Choroid plexus epithelial cell (primary cell): ENCODE results near the gene F7.

Experiments
- DNase-seq: peaks from one replicate; pipeline ENCODE4 v3.0.0-alpha.2; 2010; ENCODE audit warnings: low read depth
- H3K4me3 ChIP-seq: 2 replicates; pipeline ENCODE4 v1.5.1; 2011; ENCODE audit warnings: low read depth, mild to moderate bottlenecking, control low read depth, low read length, moderate library complexity
- TF ChIP-seq, protein P1 (sequence below): conservative IDR thresholded peaks from 2 replicates; pipeline ENCODE4 v1.5.1; 2011; ENCODE audit warnings: low read depth, mild to moderate bottlenecking, control low read depth, inconsistent platforms, low read length, moderate library complexity

The F7 gene

GRCh38 chr13:113091891-113092775 is 13.5 kb upstream of the F7 start:
- no peak for DNase-seq
- no peak overlapping the region for H3K4me3 ChIP-seq
- TF ChIP-seq, protein P1, sequence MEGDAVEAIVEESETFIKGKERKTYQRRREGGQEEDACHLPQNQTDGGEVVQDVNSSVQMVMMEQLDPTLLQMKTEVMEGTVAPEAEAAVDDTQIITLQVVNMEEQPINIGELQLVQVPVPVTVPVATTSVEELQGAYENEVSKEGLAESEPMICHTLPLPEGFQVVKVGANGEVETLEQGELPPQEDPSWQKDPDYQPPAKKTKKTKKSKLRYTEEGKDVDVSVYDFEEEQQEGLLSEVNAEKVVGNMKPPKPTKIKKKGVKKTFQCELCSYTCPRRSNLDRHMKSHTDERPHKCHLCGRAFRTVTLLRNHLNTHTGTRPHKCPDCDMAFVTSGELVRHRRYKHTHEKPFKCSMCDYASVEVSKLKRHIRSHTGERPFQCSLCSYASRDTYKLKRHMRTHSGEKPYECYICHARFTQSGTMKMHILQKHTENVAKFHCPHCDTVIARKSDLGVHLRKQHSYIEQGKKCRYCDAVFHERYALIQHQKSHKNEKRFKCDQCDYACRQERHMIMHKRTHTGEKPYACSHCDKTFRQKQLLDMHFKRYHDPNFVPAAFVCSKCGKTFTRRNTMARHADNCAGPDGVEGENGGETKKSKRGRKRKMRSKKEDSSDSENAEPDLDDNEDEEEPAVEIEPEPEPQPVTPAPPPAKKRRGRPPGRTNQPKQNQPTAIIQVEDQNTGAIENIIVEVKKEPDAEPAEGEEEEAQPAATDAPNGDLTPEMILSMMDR = no peak

- H3K4me3 ChIP-seq = no peak overlapping the region
- DNase-seq = no peak
- TF ChIP-seq, protein P1 = no peak
These were observed 12.6 kb upstream of the F7 start for GRCh38 chr13:113092776-113093579.

DNA sequence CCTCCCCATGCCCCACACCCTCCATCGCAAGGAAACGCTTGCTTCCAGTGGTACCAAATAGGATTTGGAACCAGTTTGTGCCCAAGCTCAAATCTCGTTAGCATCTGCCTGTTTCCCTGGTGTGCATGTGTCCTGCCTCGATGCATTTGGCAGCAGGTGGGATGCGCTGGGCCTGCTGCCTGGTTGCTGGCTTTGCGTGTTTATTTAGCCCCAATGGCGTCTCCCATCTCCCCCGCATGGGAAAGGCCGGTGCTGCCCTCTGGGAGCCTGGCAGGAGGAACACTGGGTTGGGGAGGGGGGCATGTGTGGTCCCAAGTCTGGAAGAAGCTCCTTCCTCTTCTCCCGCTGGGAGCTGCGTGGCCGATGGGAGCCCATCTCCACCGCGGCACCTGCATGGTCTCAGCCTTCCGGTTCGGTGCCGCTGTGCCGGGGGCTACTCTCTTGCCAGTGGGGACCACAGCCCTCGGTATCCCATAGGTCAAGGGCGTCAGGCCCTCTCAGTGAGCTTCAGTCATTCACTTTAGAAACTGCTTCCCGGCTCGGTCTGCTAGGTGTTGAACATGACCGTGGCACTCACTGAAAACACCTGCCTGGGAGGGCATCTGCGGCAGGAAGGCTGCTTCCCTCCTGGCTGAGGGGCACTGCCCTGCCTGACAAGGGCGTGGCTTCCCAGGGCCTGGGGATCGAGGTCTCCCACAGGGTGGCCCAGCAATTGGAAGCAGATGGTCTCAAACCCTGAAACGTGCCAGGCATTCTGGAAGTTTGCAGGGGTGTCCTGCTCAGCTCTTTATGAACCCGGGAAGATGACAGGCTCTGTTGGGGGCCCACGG is 11.8 kb upstream of the F7 start:
- DNase-seq = no peak
- no peak overlapping the region for H3K4me3 ChIP-seq
- TF ChIP-seq, protein P1 = no peak

- TF ChIP-seq, protein P1 = no peak
- DNase-seq = no peak
- H3K4me3 ChIP-seq = no peak overlapping the region
These were observed 11.2 kb upstream of the F7 start for GRCh38 chr13:113094410-113094800.

DNA sequence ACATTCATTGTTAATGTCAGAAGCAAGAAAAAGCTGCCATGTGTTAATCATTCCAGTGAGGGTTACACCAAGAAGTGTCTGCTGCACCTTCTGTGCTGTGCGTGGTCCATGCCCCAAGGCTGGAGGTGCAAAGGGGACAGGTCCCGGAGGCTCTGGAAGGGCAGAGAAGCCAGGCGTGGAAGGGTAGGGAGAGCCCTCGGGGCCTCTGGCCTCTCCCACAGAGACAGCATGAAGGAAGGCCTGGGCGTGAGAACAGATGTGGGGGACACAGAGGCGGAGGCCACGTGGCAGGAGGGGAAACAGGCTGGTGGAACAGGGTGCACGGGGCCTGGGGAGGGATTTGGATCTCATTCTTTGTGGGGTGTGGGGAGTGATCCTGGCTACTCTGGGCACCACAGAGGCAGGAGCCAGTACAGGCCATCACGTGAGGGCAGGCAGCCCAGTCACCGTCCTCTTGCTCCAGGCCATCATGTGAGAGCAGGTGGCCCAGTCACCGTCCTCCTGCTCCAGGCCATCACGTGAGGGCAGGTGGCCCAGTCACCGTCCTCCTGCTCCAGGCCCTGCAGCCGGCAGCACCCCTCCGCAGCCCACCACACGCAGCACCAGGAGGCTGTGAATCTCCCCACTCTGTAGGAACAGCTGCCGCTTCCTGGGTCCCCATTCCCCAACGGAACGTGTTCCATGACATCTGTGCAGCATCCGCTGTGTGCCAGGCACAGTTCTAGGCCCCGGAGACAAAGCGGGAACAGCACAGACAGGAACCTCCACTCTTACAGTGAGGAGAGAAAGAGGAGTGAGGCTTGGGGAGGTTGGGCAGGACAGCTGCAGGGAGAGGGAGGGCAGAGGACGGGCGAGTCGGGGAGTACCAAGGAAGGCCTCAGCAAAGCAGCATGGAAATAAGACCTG is 10.2 kb upstream of the F7 start:
- TF ChIP-seq, protein P1 = no peak
- H3K4me3 ChIP-seq = no peak overlapping the region
- no peak for DNase-seq

DNA sequence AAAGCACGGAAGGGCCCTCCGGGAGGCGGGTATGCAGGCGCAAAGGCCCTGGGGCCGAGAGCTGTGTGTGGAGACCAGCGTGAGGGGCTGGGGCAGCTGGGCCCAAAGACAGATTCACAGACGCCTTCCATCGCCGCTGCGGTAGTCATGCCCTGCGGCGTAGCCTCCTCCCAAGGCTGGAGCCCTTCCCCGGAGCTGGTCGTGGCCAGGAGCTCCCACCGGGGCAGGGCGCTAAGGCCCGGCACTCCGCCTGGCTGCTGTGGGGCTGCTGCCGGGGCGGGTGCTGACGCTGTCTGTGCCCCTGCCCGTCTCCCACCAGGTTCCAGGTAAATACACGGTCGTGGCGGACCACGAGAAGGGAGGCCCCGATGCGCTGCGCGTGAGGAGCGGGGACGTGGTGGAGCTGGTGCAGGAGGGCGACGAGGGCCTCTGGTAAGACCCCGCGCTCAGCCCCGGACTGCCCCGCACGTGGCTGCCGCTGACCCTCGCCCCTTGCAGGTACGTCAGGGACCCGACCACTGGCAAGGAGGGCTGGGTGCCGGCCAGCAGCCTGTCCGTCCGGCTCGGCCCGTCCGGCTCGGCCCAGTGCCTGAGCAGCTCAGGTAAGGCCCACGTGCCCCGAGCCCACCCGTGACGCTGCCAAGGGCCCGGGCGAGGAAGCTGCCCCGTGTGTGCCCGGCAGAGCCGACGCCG is 9.4 kb upstream of the F7 start:
- DNase-seq = no peak
- no peak overlapping the region for H3K4me3 ChIP-seq
- TF ChIP-seq, protein P1 = no peak
